ENCODE measurements around the gene AGAP9. TPM values are rescaled to one million over a fixed set of nuclear protein-coding genes. Genes with fewer than 3 reads are reported as not detected.

AGAP9 gene
- 2.7 and 4.1 TPM in 2 replicates for total RNA-seq

GRCh38 chr10:47523475-47523874, at the start of gene AGAP9:
AGAP9 (minus strand) TSS chr10:47523638; CDS start chr10:47523526, 112 bp downstream.

GRCh38 chr10:47491600-47491999, 31.8 kb downstream of the AGAP9 start, which contains the start of gene FAM25G:
FAM25G (minus strand) TSS chr10:47491700; CDS start chr10:47491674, 26 bp downstream.

GRCh38 chr10:47483923-47484322, 39.5 kb downstream of the AGAP9 start, which contains the start of gene ANXA8:
ANXA8 (minus strand) TSS chr10:47484115; CDS start chr10:47483933, 182 bp downstream.

Other genes starting within 250 kb of the AGAP9 start
- 7.7 and 152 TPM in 2 replicates for gene GDF10, start 223.4 kb downstream of the AGAP9 start, total RNA-seq
- not detected in 2 replicates for gene GDF2, start 201.2 kb downstream of the AGAP9 start, total RNA-seq
- not detected in 2 replicates for gene RBP3, start 175.3 kb downstream of the AGAP9 start, total RNA-seq
- gene ZNF488, start 139.3 kb downstream of the AGAP9 start, total RNA-seq: 0.34 TPM in 1 of 2 replicates, not detected in the other
- 0.32 and 0.52 TPM in 2 replicates for gene ANXA8, start 39.5 kb downstream of the AGAP9 start, total RNA-seq
- gene FAM25G, start 31.9 kb downstream of the AGAP9 start, total RNA-seq: not detected in 2 replicates
- gene SYT15B, start 240.0 kb upstream of the AGAP9 start, total RNA-seq: not detected in 2 replicates

All from bronchial smooth muscle cell (primary cell).